Adipocyte (in vitro differentiated cells): ENCODE results near the gene SLC1A2.

Source experiments
- DNase-seq: peaks from one replicate; pipeline ENCODE4 v3.0.0-alpha.2; 2015; ENCODE audit warnings: low read depth
- H3K27me3 ChIP-seq: replicated peaks from 2 replicates; pipeline ENCODE4 v1.7.0; 2013; ENCODE audit warnings: mild to moderate bottlenecking, low read length, moderate library complexity; ENCODE audit not compliant: control insufficient read depth, insufficient read depth
- H3K36me3 ChIP-seq: 2 replicates; pipeline ENCODE4 v1.7.0; 2013; ENCODE audit warnings: low read length, mild to moderate bottlenecking, moderate library complexity; ENCODE audit not compliant: control insufficient read depth, insufficient read depth, severe bottlenecking
- H3K4me1 ChIP-seq: 2 replicates; pipeline ENCODE4 v1.7.0; 2013; ENCODE audit warnings: mild to moderate bottlenecking, low read length, moderate library complexity; ENCODE audit not compliant: control insufficient read depth, insufficient read depth
- H3K4me3 ChIP-seq: 2 replicates; pipeline ENCODE4 v1.7.0; 2013; ENCODE audit warnings: mild to moderate bottlenecking, low read length, moderate library complexity
- H3K9ac ChIP-seq: 2 replicates; pipeline ENCODE4 v1.7.0; 2013; ENCODE audit warnings: mild to moderate bottlenecking, low read length, moderate library complexity
- H3K9me3 ChIP-seq: 2 replicates; pipeline ENCODE4 v1.7.0; 2013; ENCODE audit warnings: mild to moderate bottlenecking, low read length, moderate library complexity; ENCODE audit not compliant: control insufficient read depth

SLC1A2 gene

GRCh38 chr11:35321532-35322317, 97.6 kb downstream of the SLC1A2 start:
- Histone ChIP-seq H3K9me3 (no peaks in the 10 kb centered on the region), H3K9ac (no peak overlapping the region), H3K4me3 (no peak overlapping the region), H3K27me3 (no peaks in the 10 kb centered on the region), H3K36me3 (no peaks in the 10 kb centered on the region), H3K4me1 (peaks cover 34% of the 10 kb centered on the region)
- DNase-seq = peak; percentile 87

- Histone ChIP-seq H3K36me3 (no peaks in the 10 kb centered on the region), H3K9me3 (no peaks in the 10 kb centered on the region), H3K9ac (no peak overlapping the region), H3K27me3 (no peaks in the 10 kb centered on the region), H3K4me1 (peaks cover 38% of the 10 kb centered on the region), H3K4me3 (no peak overlapping the region)
- DNase-seq = no peak
Measured at GRCh38 chr11:35321111-35321510, 98.2 kb downstream of the SLC1A2 start.

GRCh38 chr11:35318977-35319925, 100.1 kb downstream of the SLC1A2 start:
- Histone ChIP-seq H3K27me3 (no peaks in the 10 kb centered on the region), H3K9me3 (no peaks in the 10 kb centered on the region), H3K4me3 (no peak overlapping the region), H3K4me1 (peaks cover 41% of the 10 kb centered on the region), H3K36me3 (no peaks in the 10 kb centered on the region), H3K9ac (no peak overlapping the region)
- DNase-seq = no peak

- Histone ChIP-seq H3K9ac (no peak overlapping the region), H3K4me1 (peaks cover 32% of the 10 kb centered on the region), H3K9me3 (no peaks in the 10 kb centered on the region)
Measured at GRCh38 chr11:35318309-35318708, 101.0 kb downstream of the SLC1A2 start.

GRCh38 chr11:35317253-35317652, 102.1 kb downstream of the SLC1A2 start:
- H3K4me1 ChIP-seq = peaks cover 21% of the 10 kb centered on the region
- H3K4me3 ChIP-seq = no peak overlapping the region
- no peaks in the 10 kb centered on the region for H3K36me3 ChIP-seq
- DNase-seq = no peak
- no peaks in the 10 kb centered on the region for H3K27me3 ChIP-seq
- no peak overlapping the region for H3K9ac ChIP-seq
- no peaks in the 10 kb centered on the region for H3K9me3 ChIP-seq

More at GRCh38 chr11:35318309-35318708, 101.0 kb downstream of the SLC1A2 start:
- H3K27me3 ChIP-seq = no peaks in the 10 kb centered on the region
- no peaks in the 10 kb centered on the region for H3K36me3 ChIP-seq
- H3K4me3 ChIP-seq = no peak overlapping the region
- no peak for DNase-seq

GRCh38 chr11:35316161-35316560, 103.2 kb downstream of the SLC1A2 start:
- no peaks in the 10 kb centered on the region for H3K27me3 ChIP-seq
- peaks cover 11% of the 10 kb centered on the region for H3K4me1 ChIP-seq
- H3K4me3 ChIP-seq = no peak overlapping the region
- H3K9me3 ChIP-seq = no peaks in the 10 kb centered on the region
- no peak for DNase-seq
- H3K9ac ChIP-seq = no peak overlapping the region
- no peaks in the 10 kb centered on the region for H3K36me3 ChIP-seq

- Histone ChIP-seq H3K9me3 (no peaks in the 10 kb centered on the region), H3K9ac (no peak overlapping the region), H3K36me3 (no peaks in the 10 kb centered on the region), H3K4me1 (peaks cover 11% of the 10 kb centered on the region), H3K4me3 (no peak overlapping the region), H3K27me3 (no peaks in the 10 kb centered on the region)
- DNase-seq = no peak
Measured at GRCh38 chr11:35313760-35314153, 105.6 kb downstream of the SLC1A2 start.

- Histone ChIP-seq H3K9ac (no peak overlapping the region), H3K4me3 (no peak overlapping the region), H3K9me3 (no peaks in the 10 kb centered on the region)
Measured at GRCh38 chr11:35313066-35313759, 106.1 kb downstream of the SLC1A2 start.

GRCh38 chr11:35311331-35311730, 108.0 kb downstream of the SLC1A2 start:
- H3K4me3 ChIP-seq = no peak overlapping the region
- no peak for DNase-seq
- H3K9ac ChIP-seq = no peak overlapping the region
- no peaks in the 10 kb centered on the region for H3K9me3 ChIP-seq
- H3K27me3 ChIP-seq = no peaks in the 10 kb centered on the region
- no peaks in the 10 kb centered on the region for H3K36me3 ChIP-seq
- H3K4me1 ChIP-seq = peaks cover 12% of the 10 kb centered on the region

More at GRCh38 chr11:35313066-35313759, 106.1 kb downstream of the SLC1A2 start:
- Histone ChIP-seq H3K36me3 (no peaks in the 10 kb centered on the region), H3K27me3 (no peaks in the 10 kb centered on the region), H3K4me1 (peaks cover 11% of the 10 kb centered on the region)
- DNase-seq = no peak

- Histone ChIP-seq H3K9ac (no peak overlapping the region), H3K27me3 (no peaks in the 10 kb centered on the region), H3K36me3 (no peaks in the 10 kb centered on the region), H3K9me3 (no peaks in the 10 kb centered on the region), H3K4me3 (no peak overlapping the region), H3K4me1 (peaks cover 27% of the 10 kb centered on the region)
- DNase-seq = no peak
Measured at GRCh38 chr11:35308157-35308556, 111.2 kb downstream of the SLC1A2 start.

- Histone ChIP-seq H3K9ac (no peak overlapping the region), H3K4me3 (no peak overlapping the region), H3K36me3 (no peaks in the 10 kb centered on the region), H3K27me3 (no peaks in the 10 kb centered on the region), H3K9me3 (no peaks in the 10 kb centered on the region), H3K4me1 (peaks cover 36% of the 10 kb centered on the region)
- no peak for DNase-seq
Measured at GRCh38 chr11:35307221-35307621, 112.1 kb downstream of the SLC1A2 start.
